NCI-H2171 treated with DMSO at 0.1 percent for 48 hours (cell line): ENCODE results near the gene KAZN.
"Not testable (repeated sequence)": the region's sequence is repeated elsewhere in the genome, so short reads cannot be mapped to it uniquely, and the experiment has no call there.

Source experiments
- DNase-seq: peaks from one replicate; lab custom pipeline; 2025; lab: John Stamatoyannopoulos, UW

Gene KAZN

DNA sequence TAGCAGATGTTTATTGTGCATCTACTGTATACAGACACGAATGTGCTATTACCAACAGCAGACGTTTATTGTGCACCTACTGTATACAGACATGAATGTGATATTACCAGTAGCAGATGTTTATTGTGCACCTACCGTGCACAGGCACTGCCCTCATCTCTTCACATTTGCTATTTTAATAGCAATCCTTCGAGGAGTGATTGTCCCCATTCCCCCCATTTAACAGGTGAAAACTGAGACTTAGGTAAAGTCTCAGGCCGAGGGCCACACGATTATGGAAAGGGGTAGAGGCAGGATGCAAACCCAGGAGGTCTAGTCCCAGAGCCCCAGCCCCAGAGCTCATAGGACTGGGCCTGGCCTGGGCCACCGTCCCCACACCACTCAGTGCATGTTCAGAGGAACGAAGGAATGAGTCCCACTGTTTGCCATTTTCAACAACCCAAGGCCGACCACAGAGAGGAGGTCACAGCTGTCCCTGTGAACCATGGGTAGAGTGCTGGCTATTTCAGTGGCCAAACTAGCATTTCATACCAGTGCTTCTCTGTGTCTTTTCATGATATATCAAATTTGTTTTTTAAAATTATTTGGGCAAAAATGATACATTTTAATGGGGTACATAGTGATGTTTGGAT, 440.6 kb downstream of the KAZN start:
- no peak for DNase-seq

DNA sequence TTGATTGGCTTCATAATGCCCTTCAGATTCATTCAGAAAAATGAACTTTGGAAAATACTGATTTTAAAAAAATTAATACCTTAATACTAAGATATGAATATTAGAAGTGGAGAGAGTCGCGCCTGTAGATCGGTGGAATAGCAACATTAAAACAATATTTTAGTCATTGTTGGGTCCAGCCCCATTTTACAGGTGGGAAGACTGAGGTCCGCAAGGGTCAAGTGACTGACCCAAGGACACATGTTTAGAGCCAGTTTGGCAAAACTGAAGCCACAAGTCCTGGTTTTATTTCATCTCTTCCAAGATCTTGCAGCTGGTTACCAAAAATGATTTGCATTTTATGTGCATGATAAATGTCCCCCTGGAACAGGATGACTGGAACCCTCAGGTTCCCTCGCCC, 441.4 kb downstream of the KAZN start:
- no peak for DNase-seq

GRCh38 chr1:15040685-15041084, 442.2 kb downstream of the KAZN start:
- DNase-seq: not testable (repeated sequence)

GRCh38 chr1:15042866-15043265, 444.4 kb downstream of the KAZN start:
- no peak for DNase-seq

GRCh38 chr1:15043934-15044333, 445.4 kb downstream of the KAZN start:
- DNase-seq: no peak

DNA sequence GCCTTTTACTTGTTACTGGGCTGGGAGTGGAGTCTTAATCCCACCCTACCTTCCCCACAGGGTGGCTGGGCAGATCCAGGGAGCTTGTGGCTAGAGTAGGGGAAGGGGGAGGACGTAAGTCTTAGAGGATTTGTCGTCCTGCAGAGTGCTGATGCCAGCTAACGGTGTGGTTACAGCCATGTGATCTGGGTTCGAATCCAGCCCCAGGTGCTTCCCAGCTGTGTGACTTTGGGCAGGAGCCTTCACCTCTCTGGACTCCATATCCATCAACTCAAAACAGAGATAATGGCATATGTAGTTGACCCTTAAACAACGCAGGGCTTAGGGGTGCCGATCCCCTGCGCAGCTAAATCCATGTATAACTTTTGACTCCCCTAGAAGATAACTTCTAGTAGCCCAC, 446.6 kb downstream of the KAZN start:
- no peak for DNase-seq

- peak; percentile 34 for DNase-seq
These were observed 448.1 kb downstream of the KAZN start for GRCh38 chr1:15046487-15047165.

- no peak for DNase-seq
These were observed 448.8 kb downstream of the KAZN start for GRCh38 chr1:15047237-15047636.

- DNase-seq: no peak
These were observed 450.0 kb downstream of the KAZN start for GRCh38 chr1:15048437-15048980.

DNA sequence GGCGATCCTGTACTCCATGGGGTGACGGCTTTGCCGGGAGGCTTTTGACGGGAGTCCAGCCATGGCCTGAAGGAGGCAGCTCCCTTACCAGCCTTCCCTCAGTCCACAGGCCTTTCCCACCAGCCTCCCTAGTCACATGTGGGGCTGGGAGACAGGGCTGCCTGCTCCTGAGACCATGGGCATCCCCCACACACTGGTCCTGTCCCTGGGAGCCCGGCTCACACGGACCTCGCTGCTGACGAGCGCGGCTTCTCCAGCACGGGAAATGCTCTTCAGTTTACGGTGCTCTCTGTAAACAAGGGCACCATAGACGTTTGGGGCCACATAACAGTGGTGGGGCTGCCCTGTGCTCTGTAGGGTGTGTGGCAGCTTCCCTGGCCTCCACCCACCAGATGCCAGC, 450.6 kb downstream of the KAZN start:
- no peak for DNase-seq

- DNase-seq: no peak
These were observed 453.5 kb downstream of the KAZN start for GRCh38 chr1:15051882-15052528.

GRCh38 chr1:15053153-15053552, 454.7 kb downstream of the KAZN start:
- DNase-seq: no peak

DNA sequence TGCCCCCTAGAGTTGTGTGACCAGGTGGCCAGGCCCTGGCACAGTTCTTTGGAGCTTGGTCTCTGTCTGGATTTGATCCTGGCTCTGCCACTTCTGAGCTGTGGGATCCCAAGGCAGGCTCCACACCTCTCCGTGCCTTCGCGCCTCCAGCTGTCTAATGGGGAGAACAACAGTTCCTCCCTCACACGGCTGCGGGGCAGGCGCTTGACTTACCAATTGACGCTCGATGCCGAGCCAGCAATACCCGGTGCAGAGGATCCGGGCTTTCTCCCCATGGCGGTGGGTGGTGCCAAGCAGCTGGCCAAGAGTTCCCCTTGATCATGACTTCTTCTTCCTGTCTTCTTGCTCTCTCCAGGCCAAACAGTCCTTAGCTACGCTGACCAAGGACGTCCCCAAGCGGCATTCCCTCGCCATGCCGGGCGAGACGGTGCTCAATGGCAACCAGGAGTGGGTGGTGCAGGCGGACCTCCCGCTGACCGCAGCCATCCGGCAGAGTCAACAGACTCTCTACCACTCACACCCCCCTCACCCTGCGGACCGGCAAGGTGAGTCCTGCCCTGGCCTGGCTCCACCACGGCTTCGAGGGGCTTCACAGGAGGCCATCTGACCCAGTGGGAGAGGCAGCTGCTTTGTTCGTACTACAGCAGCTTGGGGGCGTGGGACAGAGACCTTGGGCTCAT, 457.4 kb downstream of the KAZN start:
- DNase-seq: no peak

- no peak for DNase-seq
These were observed 458.2 kb downstream of the KAZN start for GRCh38 chr1:15056515-15057285.

- no peak for DNase-seq
These were observed 459.3 kb downstream of the KAZN start for GRCh38 chr1:15057834-15058233.

DNA sequence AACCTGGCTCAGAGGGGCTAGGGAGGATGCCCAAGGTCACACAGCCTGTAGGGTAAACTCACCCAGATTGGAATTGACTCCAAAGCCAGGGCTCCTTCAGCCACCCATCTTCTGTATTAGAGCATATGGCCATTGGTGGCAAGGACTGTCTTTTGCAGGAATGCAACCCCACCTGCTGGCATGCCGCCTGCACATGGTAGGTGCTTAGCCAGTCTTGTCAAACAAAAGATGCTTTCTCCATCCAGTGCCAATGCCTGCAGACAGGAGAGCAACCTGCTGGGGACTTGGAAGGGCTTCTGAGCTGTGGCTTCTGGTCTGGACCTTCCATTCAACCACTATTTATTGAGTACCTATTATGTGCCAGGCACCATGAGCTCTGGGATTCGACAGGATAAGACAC, 459.8 kb downstream of the KAZN start:
- DNase-seq: no peak

- DNase-seq: no peak
These were observed 461.6 kb downstream of the KAZN start for GRCh38 chr1:15060104-15060503.

DNA sequence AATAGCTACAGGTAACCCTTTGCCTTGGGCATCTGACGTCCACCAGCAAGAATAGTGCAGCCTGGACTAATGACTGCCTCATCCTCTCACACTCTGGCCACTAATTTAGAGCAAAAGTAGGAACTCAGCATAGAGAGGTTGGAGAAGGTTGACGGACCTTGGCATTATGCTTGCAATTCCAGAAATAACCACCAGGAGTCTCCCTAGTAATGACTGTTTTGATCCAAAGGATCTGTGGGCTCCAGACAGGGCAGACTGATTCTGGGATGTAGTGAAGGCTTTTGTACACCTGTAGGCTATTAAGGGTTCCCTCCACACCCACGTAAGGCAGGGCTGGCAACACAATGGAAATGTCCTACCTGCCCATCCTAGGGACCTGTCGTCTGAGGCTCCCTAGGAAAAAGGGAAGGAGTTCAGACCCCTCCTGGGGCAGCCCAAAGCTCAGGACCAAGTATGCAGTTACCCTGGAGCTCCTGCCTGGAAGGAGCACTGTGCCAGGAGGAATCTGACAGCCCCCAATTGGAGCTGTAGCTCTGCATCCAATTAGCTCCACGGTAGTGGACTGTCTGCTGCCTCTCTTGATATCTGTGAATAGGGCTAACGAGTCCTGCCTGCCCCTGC, 464.1 kb downstream of the KAZN start:
- DNase-seq: no peak

GRCh38 chr1:15063346-15063745, 464.9 kb downstream of the KAZN start:
- no peak for DNase-seq

GRCh38 chr1:15063783-15064182, 465.3 kb downstream of the KAZN start:
- no peak for DNase-seq

GRCh38 chr1:15064217-15064929, 465.9 kb downstream of the KAZN start:
- no peak for DNase-seq
